IPS-20b (cell line): ENCODE results near the gene DDX25.

Experiments
- H3K27ac ChIP-seq: one replicate; pipeline ENCODE4 v1.5.1; 2013; ENCODE audit warnings: low read length
- H3K27me3 ChIP-seq: 2 replicates; pipeline ENCODE4 v1.6.1; 2013; ENCODE audit warnings: mild to moderate bottlenecking, low read length, inconsistent platforms; ENCODE audit not compliant: insufficient read depth
- H3K36me3 ChIP-seq: 2 replicates; pipeline ENCODE4 v1.6.1; 2013; ENCODE audit warnings: low read depth, mild to moderate bottlenecking, inconsistent platforms, low read length, moderate library complexity; ENCODE audit not compliant: insufficient read depth
- H3K4me1 ChIP-seq: 2 replicates; pipeline ENCODE4 v1.6.1; 2013; ENCODE audit warnings: mild to moderate bottlenecking, control low read depth, inconsistent platforms, low read length, moderate library complexity; ENCODE audit not compliant: insufficient read depth
- H3K4me3 ChIP-seq: 2 replicates; pipeline ENCODE4 v1.5.1; 2013; ENCODE audit warnings: mild to moderate bottlenecking, low read length, inconsistent platforms
- H3K9ac ChIP-seq: 2 replicates; pipeline ENCODE4 v1.6.1; 2013; ENCODE audit warnings: low read depth, mild to moderate bottlenecking, inconsistent platforms, low read length, moderate library complexity
- H3K9me3 ChIP-seq: 2 replicates; pipeline ENCODE4 v1.6.1; 2013; ENCODE audit warnings: mild to moderate bottlenecking, low read depth, low read length, inconsistent platforms; ENCODE audit not compliant: insufficient read depth

The DDX25 gene

DNA sequence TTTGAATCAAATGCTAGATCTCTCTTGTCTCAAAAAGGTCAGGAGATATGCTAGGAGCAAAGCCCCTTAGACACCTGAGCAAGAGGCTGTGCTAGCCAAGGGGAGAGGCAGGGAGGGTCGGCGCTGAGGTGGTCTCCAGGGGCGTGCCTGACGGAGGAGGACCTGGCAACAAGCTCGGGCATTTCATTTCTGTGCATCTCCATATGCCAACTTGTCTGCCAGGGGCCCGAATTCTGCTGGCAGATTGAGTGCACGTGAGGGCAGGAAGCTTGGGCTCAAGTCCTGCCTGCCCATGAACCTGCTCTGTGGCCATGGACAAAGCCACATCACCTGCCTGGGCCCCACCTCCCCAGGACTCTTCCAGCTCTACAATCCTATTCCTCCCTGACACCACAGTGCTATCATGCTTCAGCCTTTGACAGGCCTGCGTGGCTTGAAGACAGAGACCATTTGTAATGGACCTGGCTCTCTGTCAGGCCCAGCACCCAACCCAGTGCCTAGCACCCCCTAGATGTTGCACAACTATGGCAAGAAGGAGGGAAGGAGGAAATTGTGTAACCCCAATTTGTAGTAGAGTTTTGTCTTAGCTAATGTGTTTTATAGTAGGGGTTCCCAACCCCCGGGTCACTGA, 25.3 kb downstream of the DDX25 start:
- Histone ChIP-seq H3K4me3 (no peak overlapping the region), H3K36me3 (no peaks in the 10 kb centered on the region), H3K9me3 (no peaks in the 10 kb centered on the region; the same call in 1 of the 2 replicates), H3K9ac (no peak overlapping the region), H3K27ac (no peak overlapping the region), H3K27me3 (peaks cover 12% of the 10 kb centered on the region; the same call in 1 of the 2 replicates), H3K4me1 (peaks cover 15% of the 10 kb centered on the region; the same call in 1 of the 2 replicates)

DNA sequence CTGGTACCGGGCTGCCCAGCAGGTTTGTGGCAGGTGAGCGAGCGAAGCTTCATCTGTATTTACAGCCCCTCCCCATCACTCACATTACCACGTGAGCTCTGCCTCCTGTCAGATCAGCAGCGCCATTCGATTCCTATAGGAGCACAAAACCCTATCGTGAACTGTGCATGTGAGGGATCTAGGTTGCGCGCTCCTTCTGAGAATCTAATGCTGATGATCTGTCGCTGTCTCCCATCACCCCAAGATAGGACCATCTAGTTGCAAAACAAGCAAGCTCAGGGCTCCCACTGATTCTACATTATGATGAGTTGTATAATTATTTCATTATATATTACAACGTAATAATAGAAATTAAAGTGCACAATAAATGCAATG, 25.8 kb downstream of the DDX25 start:
- no peak overlapping the region for H3K9ac ChIP-seq
- no peaks in the 10 kb centered on the region for H3K36me3 ChIP-seq
- H3K27ac ChIP-seq, result no peak overlapping the region
- peaks cover 15% of the 10 kb centered on the region; the same call in 1 of the 2 replicates for H3K4me1 ChIP-seq
- H3K9me3 ChIP-seq, result no peaks in the 10 kb centered on the region; the same call in 1 of the 2 replicates
- H3K27me3 ChIP-seq, result peaks cover 12% of the 10 kb centered on the region; the same call in 1 of the 2 replicates
- H3K4me3 ChIP-seq, result no peak overlapping the region

DNA sequence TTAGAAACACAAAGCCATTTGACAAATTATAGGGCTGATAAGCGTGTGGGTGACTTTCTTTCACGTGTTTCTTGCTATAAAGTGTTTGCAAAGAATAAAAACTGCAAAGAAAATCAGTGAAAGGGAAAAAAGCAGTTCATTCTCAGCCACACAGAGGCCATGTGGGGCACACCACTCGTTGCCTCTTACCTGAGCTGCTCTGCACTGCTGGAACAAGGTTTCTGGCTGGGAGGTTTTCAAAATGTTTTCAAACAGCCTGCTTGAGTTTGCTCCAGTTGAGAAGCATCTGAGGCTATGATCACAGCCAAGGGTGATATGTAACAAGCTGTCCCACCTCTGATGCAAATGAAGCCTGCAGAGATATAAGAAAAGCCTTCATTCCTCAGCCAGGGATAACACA, 26.8 kb downstream of the DDX25 start:
- Histone ChIP-seq H3K4me3 (no peak overlapping the region), H3K36me3 (no peaks in the 10 kb centered on the region), H3K27ac (no peak overlapping the region), H3K4me1 (peaks cover 15% of the 10 kb centered on the region; the same call in 1 of the 2 replicates), H3K9me3 (no peaks in the 10 kb centered on the region; the same call in 1 of the 2 replicates), H3K27me3 (peaks cover 12% of the 10 kb centered on the region; the same call in 1 of the 2 replicates), H3K9ac (no peak overlapping the region)

DNA sequence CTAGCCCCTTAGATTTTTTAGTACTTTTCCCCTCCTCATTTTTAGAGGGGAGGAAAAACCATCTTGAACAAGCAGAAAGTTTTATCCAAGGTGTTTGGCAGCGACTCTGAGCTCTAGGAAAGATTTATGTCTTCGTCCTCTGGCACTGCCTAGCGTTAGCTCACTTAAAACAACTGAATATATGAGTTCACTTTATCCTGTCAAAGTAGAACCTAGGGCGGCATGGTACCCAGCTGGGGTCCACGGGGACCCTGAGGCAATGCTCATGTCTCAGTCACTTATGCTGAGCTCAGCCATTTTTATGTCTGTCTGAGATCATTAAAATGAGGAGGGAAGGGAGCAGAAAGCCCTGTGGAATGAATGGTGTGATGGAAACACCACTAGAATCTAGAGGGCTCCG, 27.4 kb downstream of the DDX25 start:
- H3K9me3 ChIP-seq, result no peaks in the 10 kb centered on the region; the same call in 1 of the 2 replicates
- H3K4me3 ChIP-seq, result no peak overlapping the region
- no peaks in the 10 kb centered on the region for H3K36me3 ChIP-seq
- peaks cover 15% of the 10 kb centered on the region; the same call in 1 of the 2 replicates for H3K4me1 ChIP-seq
- H3K9ac ChIP-seq, result no peak overlapping the region
- H3K27me3 ChIP-seq, result peaks cover 12% of the 10 kb centered on the region; the same call in 1 of the 2 replicates
- H3K27ac ChIP-seq, result no peak overlapping the region

DNA sequence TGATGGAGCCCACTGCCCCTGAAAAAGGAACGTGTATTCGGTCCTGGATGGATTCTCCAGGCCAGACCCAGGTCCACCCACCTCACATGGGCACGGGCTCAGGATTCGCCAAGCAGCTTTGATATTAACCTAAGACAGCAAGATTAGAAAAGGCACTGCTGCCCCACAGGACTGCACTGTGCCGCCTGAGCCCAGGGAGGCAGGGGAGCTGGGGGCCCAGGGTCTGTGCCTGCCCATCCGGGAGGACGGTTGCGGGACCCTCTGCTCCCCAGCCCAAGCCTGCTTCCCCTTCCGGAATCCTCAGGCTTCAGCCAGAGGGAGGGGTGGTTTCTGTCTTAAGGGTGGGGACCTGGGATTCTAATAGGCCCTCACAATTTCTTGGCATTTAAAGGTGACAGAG, 28.0 kb downstream of the DDX25 start:
- Histone ChIP-seq H3K9me3 (no peaks in the 10 kb centered on the region; the same call in 1 of the 2 replicates), H3K27ac (no peak overlapping the region), H3K27me3 (peaks cover 12% of the 10 kb centered on the region; the same call in 1 of the 2 replicates), H3K9ac (no peak overlapping the region), H3K36me3 (no peaks in the 10 kb centered on the region), H3K4me3 (no peak overlapping the region), H3K4me1 (peaks cover 15% of the 10 kb centered on the region; the same call in 1 of the 2 replicates)

DNA sequence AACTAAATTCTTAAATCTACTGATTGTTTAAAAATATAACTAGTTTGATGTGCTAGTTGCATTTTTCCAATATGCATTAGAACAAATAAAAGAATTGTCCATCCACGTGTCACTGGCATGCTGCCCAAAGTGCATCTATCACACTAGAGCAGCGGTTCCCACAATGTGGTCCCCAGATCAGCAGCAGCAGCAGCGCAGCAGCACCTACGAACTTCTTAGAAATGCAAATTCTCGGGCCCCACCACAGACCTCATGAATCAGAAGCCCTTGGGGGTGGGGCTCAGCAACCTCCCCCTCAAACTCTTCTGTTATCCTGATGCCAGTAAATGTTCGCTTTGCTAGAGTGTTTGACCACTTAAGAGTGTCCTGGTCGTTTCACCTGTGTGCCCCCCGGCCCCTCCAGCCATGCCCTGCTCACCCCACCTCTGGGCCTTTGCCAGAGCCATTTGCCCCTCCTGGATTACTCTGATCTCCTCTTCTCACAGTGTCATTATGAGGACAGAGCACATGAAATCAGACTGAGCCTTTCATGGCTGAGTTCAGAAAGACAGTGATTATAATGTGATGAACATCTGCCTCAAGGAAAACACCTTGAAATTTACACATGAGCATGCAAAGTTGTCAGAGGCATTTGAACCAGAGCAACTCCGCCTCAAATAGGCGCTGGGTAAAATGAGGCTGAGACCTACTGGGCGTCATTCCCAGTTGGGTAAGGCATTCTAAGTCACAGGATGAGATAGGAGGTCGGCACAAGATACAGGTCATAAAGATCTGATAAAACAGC, 28.9 kb downstream of the DDX25 start:
- H3K27ac ChIP-seq, result no peak overlapping the region

DNA sequence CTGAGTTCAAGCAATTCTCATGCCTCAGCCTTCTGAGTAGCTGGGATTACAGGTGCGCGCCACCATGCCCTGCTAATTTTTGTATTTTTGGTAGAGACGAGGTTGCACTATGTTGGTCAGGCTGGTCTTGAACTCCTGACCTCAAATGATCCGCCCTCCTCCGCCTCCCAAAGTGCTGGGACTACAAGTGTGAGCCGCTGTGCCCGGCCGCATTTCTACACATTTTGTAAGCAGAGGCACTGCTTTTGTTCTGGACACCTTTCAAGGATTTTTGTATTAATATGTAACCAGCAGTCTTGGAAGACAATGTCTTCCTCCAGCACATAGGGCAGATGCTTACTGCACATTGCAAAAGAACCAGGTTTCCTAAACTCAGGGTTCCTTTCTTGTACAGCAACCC, 30.2 kb downstream of the DDX25 start:
- Histone ChIP-seq H3K27ac (no peak overlapping the region), H3K36me3 (no peaks in the 10 kb centered on the region), H3K27me3 (peaks cover 12% of the 10 kb centered on the region; the same call in 1 of the 2 replicates)

More for the DNA sequence above, 28.9 kb downstream of the DDX25 start:
- Histone ChIP-seq H3K4me1 (peaks cover 15% of the 10 kb centered on the region; the same call in 1 of the 2 replicates), H3K36me3 (no peaks in the 10 kb centered on the region), H3K9ac (peak overlapping the region; percentile 61; the same call in 1 of the 2 replicates), H3K27me3 (peaks cover 12% of the 10 kb centered on the region; the same call in 1 of the 2 replicates), H3K4me3 (peak overlapping the region; percentile 34; the same call in 1 of the 2 replicates), H3K9me3 (no peaks in the 10 kb centered on the region; the same call in 1 of the 2 replicates)

DNA sequence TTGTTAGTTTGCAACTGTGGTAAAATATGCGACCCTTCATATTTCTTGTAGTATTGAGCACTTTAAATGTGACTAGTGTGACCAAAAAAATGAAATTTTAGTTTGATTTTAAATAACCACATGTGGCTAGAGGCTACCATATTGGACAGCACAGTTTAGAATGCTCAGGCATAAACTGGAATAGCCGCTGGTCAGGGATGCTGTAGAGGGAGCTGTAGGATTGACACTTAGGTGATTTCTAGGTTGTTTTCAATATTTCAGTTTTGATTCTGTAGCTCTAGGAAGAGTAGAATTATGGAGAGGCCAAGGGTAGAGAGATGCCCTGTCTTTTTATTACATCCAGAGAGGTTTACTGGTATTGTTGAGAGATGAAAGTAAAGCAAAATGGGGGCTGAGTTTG, 30.7 kb downstream of the DDX25 start:
- Histone ChIP-seq H3K4me3 (no peak overlapping the region), H3K4me1 (peaks cover 15% of the 10 kb centered on the region; the same call in 1 of the 2 replicates), H3K9ac (no peak overlapping the region), H3K27ac (no peak overlapping the region), H3K27me3 (peaks cover 12% of the 10 kb centered on the region; the same call in 1 of the 2 replicates), H3K36me3 (no peaks in the 10 kb centered on the region), H3K9me3 (no peaks in the 10 kb centered on the region)

More for the DNA sequence above, 30.2 kb downstream of the DDX25 start:
- Histone ChIP-seq H3K4me1 (peaks cover 15% of the 10 kb centered on the region; the same call in 1 of the 2 replicates), H3K9ac (no peak overlapping the region), H3K9me3 (no peaks in the 10 kb centered on the region; the same call in 1 of the 2 replicates), H3K4me3 (no peak overlapping the region)

DNA sequence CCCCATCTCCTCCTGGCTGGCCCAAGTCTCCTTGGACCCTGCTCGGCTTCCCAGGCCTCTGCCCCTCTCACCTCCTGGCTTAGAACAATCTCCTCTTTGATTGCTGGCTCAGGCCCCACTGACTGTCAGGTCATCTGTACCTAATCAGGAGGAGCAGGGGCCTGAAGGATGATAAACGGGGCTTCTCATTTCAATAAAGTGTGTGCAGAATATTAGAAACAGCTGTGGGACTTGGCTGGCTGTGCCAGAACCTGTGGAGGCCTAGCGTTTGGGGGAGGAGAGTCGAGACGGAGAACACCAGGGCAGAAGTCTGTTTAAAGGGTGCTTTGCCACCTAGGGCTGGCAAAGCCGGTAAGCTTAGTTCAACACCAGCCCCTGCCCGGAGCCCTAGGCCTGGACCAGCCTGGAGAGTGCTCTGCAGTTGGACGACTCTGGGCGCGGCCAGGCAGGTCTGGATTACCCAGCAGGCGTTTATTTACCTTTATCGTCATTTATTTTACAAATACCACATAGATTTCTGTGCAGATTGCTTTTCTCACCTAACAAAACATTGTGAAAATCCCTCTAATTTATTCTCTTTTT, 31.4 kb downstream of the DDX25 start:
- no peaks in the 10 kb centered on the region for H3K9me3 ChIP-seq
- H3K36me3 ChIP-seq, result no peaks in the 10 kb centered on the region
- no peak overlapping the region for H3K4me3 ChIP-seq
- peaks cover 15% of the 10 kb centered on the region; the same call in 1 of the 2 replicates for H3K4me1 ChIP-seq
- peaks cover 12% of the 10 kb centered on the region; the same call in 1 of the 2 replicates for H3K27me3 ChIP-seq
- H3K9ac ChIP-seq, result no peak overlapping the region
- no peak overlapping the region for H3K27ac ChIP-seq

DNA sequence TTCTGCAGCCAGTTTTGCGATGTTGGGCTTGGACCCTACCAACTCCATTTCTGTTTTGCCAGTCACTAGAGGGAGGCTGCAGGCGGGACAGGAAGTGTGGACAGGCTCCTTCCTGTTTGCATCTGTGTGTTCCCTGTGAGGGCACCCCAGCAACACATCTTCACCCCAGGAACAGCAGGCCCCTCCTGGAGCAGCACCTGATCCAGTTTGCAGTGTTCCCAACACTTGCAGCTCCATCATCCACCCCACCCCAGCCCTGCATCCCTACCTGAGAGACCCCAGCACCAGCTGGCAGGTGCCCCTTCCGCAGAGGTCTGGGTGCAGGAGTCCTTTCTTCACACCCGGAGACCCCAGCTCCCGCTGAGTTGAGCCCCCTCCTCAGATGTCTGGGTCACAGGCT, 34.1 kb downstream of the DDX25 start:
- Histone ChIP-seq H3K27ac (no peak overlapping the region), H3K9me3 (no peaks in the 10 kb centered on the region), H3K4me1 (peaks cover 13% of the 10 kb centered on the region; the same call in 1 of the 2 replicates), H3K9ac (no peak overlapping the region), H3K36me3 (no peaks in the 10 kb centered on the region), H3K4me3 (no peak overlapping the region), H3K27me3 (no peaks in the 10 kb centered on the region)

DNA sequence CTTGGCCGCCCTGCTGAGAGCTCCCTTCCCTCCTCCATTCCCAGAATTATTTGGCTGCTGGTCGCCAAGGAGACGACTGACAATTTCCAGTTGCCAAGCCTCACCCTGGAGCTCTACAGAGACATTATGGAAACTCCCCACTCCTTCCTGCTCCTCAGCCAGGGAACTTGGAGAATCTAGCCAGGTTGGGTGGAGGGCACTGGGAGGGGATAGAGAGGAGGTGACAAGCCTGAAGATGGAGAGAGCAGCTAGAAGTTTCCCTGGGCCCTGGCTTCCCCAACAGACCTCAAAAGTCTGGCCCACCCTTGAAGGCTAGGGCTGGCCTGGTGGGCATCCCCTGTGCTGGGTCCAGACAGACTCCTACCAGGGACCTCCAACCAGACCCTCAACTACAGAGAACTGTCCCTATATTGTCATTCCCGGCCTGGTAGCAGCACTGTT, 34.8 kb downstream of the DDX25 start:
- Histone ChIP-seq H3K9ac (no peak overlapping the region), H3K27ac (no peak overlapping the region), H3K27me3 (no peaks in the 10 kb centered on the region), H3K36me3 (no peaks in the 10 kb centered on the region), H3K4me3 (no peak overlapping the region), H3K9me3 (no peaks in the 10 kb centered on the region), H3K4me1 (peaks cover 7% of the 10 kb centered on the region; the same call in 1 of the 2 replicates)
